Islet precursor cell (in vitro differentiated cells): Measurements from ENCODE around the gene RBM19.

Experiments
- DNase-seq: peaks from one replicate; pipeline ENCODE4 v3.0.0-alpha.2; 2018

The RBM19 gene

GRCh38 chr12:113852695-113853490 is 113.2 kb downstream of the RBM19 start:
- no peak for DNase-seq

- DNase-seq = no peak
Measured at GRCh38 chr12:113852264-113852663, 113.9 kb downstream of the RBM19 start.

- DNase-seq = no peak
Measured at GRCh38 chr12:113850309-113851056, 115.6 kb downstream of the RBM19 start.

GRCh38 chr12:113847856-113848255 is 118.3 kb downstream of the RBM19 start:
- DNase-seq = no peak

- no peak for DNase-seq
Measured at GRCh38 chr12:113846883-113847755, 119.0 kb downstream of the RBM19 start.

- DNase-seq = no peak
Measured at GRCh38 chr12:113845900-113846674, 120.0 kb downstream of the RBM19 start.

GRCh38 chr12:113844495-113845210 is 121.5 kb downstream of the RBM19 start:
- no peak for DNase-seq

GRCh38 chr12:113842699-113843098 is 123.4 kb downstream of the RBM19 start:
- no peak for DNase-seq

GRCh38 chr12:113841786-113842185 is 124.3 kb downstream of the RBM19 start:
- DNase-seq = no peak

- DNase-seq = no peak
Measured at GRCh38 chr12:113840401-113841042, 125.6 kb downstream of the RBM19 start.

GRCh38 chr12:113838896-113839295 is 127.2 kb downstream of the RBM19 start:
- no peak for DNase-seq

GRCh38 chr12:113837528-113838296 is 128.4 kb downstream of the RBM19 start:
- no peak for DNase-seq

GRCh38 chr12:113837084-113837483 is 129.0 kb downstream of the RBM19 start:
- DNase-seq = no peak

GRCh38 chr12:113835896-113836295 is 130.2 kb downstream of the RBM19 start:
- DNase-seq = no peak

GRCh38 chr12:113835433-113835832 is 130.7 kb downstream of the RBM19 start:
- DNase-seq = no peak

GRCh38 chr12:113833422-113833821 is 132.7 kb downstream of the RBM19 start:
- DNase-seq = no peak

GRCh38 chr12:113831476-113831875 is 134.6 kb downstream of the RBM19 start:
- no peak for DNase-seq

GRCh38 chr12:113831016-113831415 is 135.1 kb downstream of the RBM19 start:
- DNase-seq = no peak

- DNase-seq = no peak
Measured at GRCh38 chr12:113829212-113829611, 136.9 kb downstream of the RBM19 start.

- no peak for DNase-seq
Measured at GRCh38 chr12:113827539-113828114, 138.5 kb downstream of the RBM19 start.
